HG02938 (cell line): ENCODE results near the gene ZFAND3.

Experiments used
- ATAC-seq: cut with Tn5 transposase; IDR thresholded peaks from one replicate; pipeline ENCODE4 v1.9.1; 2021; ENCODE audit warnings: mild to moderate bottlenecking, moderate library complexity; ENCODE audit not compliant: unreplicated experiment

ZFAND3 gene

GRCh38 chr6:37798436-37799262, 20.9 kb upstream of the ZFAND3 start:
- no peak for ATAC-seq

- no peak for ATAC-seq
These were observed 20.3 kb upstream of the ZFAND3 start for GRCh38 chr6:37799263-37799644.

- ATAC-seq, result no peak
These were observed 18.6 kb upstream of the ZFAND3 start for GRCh38 chr6:37800703-37801604.

- ATAC-seq, result no peak
These were observed 18.0 kb upstream of the ZFAND3 start for GRCh38 chr6:37801605-37801940.

- ATAC-seq, result no peak
These were observed 16.7 kb upstream of the ZFAND3 start for GRCh38 chr6:37802810-37803209.

GRCh38 chr6:37804586-37804985, 14.9 kb upstream of the ZFAND3 start:
- no peak for ATAC-seq

- ATAC-seq, result no peak
These were observed 13.3 kb upstream of the ZFAND3 start for GRCh38 chr6:37806213-37806612.

- ATAC-seq, result no peak
These were observed 11.9 kb upstream of the ZFAND3 start for GRCh38 chr6:37807656-37808055.

GRCh38 chr6:37809197-37809543, 10.4 kb upstream of the ZFAND3 start:
- no peak for ATAC-seq

- ATAC-seq, result no peak
These were observed 6.7 kb upstream of the ZFAND3 start for GRCh38 chr6:37812841-37813240.

- no peak for ATAC-seq
These were observed 5.2 kb upstream of the ZFAND3 start for GRCh38 chr6:37814374-37814773.

- no peak for ATAC-seq
These were observed 2.7 kb upstream of the ZFAND3 start for GRCh38 chr6:37816599-37817375.

GRCh38 chr6:37818536-37819176, 871 bp upstream of the ZFAND3 start:
- peak; percentile 68 for ATAC-seq

- no peak for ATAC-seq
These were observed 533 bp downstream of the ZFAND3 start for GRCh38 chr6:37819802-37820717.

GRCh38 chr6:37820718-37821079, 1.2 kb downstream of the ZFAND3 start:
- no peak for ATAC-seq

GRCh38 chr6:37821446-37821845, 1.9 kb downstream of the ZFAND3 start:
- ATAC-seq, result no peak

- no peak for ATAC-seq
These were observed 3.5 kb downstream of the ZFAND3 start for GRCh38 chr6:37822851-37823682.

- ATAC-seq, result no peak
These were observed 4.6 kb downstream of the ZFAND3 start for GRCh38 chr6:37824170-37824569.

- ATAC-seq, result no peak
These were observed 6.7 kb downstream of the ZFAND3 start for GRCh38 chr6:37826188-37826587.
